ENCODE results near the gene NAT8. TPM values are rescaled to one million over a fixed set of nuclear protein-coding genes. Genes with fewer than 3 reads are reported as not detected.
"Not testable (repeated sequence)": the region's sequence is repeated elsewhere in the genome, so short reads cannot be mapped to it uniquely, and the experiment has no call there.

Gene NAT8
- total and polyA plus RNA-seq, 2 experiments from 2014 or later = not detected

- not testable (repeated sequence) for H3K27ac ChIP-seq; H3K4me3 ChIP-seq; H3K27me3 ChIP-seq; H3K36me3 ChIP-seq; H3K9me3 ChIP-seq (ENCODE audit: low read depth); H3K4me1 ChIP-seq (ENCODE audit: low read depth)
- peak in 1 of 2 donors; percentile 13 for DNase-seq (ENCODE audit: low read depth in 1 of 2, low spot score in 1 of 2)
- TF ChIP-seq CTCF (IDR thresholded peaks at IDR 0.05; ENCODE audit: low read depth, low read length) = peak; percentile 67
Measured at GRCh38 chr2:73630662-73631266, 11.5 kb downstream of the NAT8 start.

- DNase-seq (ENCODE audit: low read depth in 1 of 2, low spot score in 1 of 2); H3K9me3 ChIP-seq (ENCODE audit: low read depth); H3K4me3 ChIP-seq; H3K36me3 ChIP-seq; H3K4me1 ChIP-seq (ENCODE audit: low read depth); H3K27me3 ChIP-seq; H3K27ac ChIP-seq: not testable (repeated sequence)
Measured at GRCh38 chr2:73628493-73628892, 13.7 kb downstream of the NAT8 start.

GRCh38 chr2:73626237-73626636 lies 16.0 kb downstream of the NAT8 start:
- not testable (repeated sequence) for H3K27ac ChIP-seq; H3K9me3 ChIP-seq (ENCODE audit: low read depth); H3K27me3 ChIP-seq; H3K4me1 ChIP-seq (ENCODE audit: low read depth); DNase-seq (ENCODE audit: low read depth in 1 of 2, low spot score in 1 of 2); H3K4me3 ChIP-seq; H3K36me3 ChIP-seq

GRCh38 chr2:73624625-73625024 lies 17.6 kb downstream of the NAT8 start:
- not testable (repeated sequence) for H3K27ac ChIP-seq; H3K4me3 ChIP-seq; DNase-seq (ENCODE audit: low read depth in 1 of 2, low spot score in 1 of 2); H3K27me3 ChIP-seq; H3K4me1 ChIP-seq (ENCODE audit: low read depth); H3K36me3 ChIP-seq; H3K9me3 ChIP-seq (ENCODE audit: low read depth)
- peak; percentile 15 for TF ChIP-seq CTCF (IDR thresholded peaks at IDR 0.05; ENCODE audit: low read depth, low read length)

GRCh38 chr2:73624036-73624435 lies 18.2 kb downstream of the NAT8 start:
- not testable (repeated sequence) for H3K27me3 ChIP-seq; H3K27ac ChIP-seq; H3K36me3 ChIP-seq; DNase-seq (ENCODE audit: low read depth in 1 of 2, low spot score in 1 of 2); H3K4me3 ChIP-seq; H3K4me1 ChIP-seq (ENCODE audit: low read depth); H3K9me3 ChIP-seq (ENCODE audit: low read depth)

GRCh38 chr2:73619925-73620324 lies 22.3 kb downstream of the NAT8 start:
- not testable (repeated sequence) for H3K4me1 ChIP-seq (ENCODE audit: low read depth); H3K27me3 ChIP-seq; H3K4me3 ChIP-seq; H3K27ac ChIP-seq; DNase-seq (ENCODE audit: low read depth in 1 of 2, low spot score in 1 of 2); H3K36me3 ChIP-seq; H3K9me3 ChIP-seq (ENCODE audit: low read depth)
- peak; percentile 29 for TF ChIP-seq CTCF (IDR thresholded peaks at IDR 0.05; ENCODE audit: low read depth, low read length)

GRCh38 chr2:73614997-73615396 lies 27.2 kb downstream of the NAT8 start:
- DNase-seq (ENCODE audit: low read depth in 1 of 2, low spot score in 1 of 2) = no peak
- Histone ChIP-seq H3K36me3 (no peaks in the 10 kb centered on the region), H3K4me3 (no peak overlapping the region), H3K4me1 (ENCODE audit: low read depth) (no peaks in the 10 kb centered on the region), H3K27me3 (no peaks in the 10 kb centered on the region), H3K27ac (no peak overlapping the region), H3K9me3 (ENCODE audit: low read depth) (no peaks in the 10 kb centered on the region)
- no peak for TF ChIP-seq CTCF (IDR thresholded peaks at IDR 0.05; ENCODE audit: low read depth, low read length)

Measured in cardiac muscle cell (in vitro differentiated cells and primary cell).